Stimulated activated CD4-positive, alpha-beta T cell treated with anti-CD3 and anti-CD28 coated beads, Interleukin-1b, Interleukin-23, amount 100 ng/mL, for 24 hours (primary cell): ENCODE results near the gene BRI3BP.
"Not testable (repeated sequence)": the region's sequence is repeated elsewhere in the genome, so short reads cannot be mapped to it uniquely, and the experiment has no call there.

Experiments
- DNase-seq, 4 experiments: peaks; one replicate each; pipeline ENCODE4 v3.0.0-alpha.2; 2020; ENCODE audit warnings: low read depth in 4 of 4, low spot score in 1 of 4

Gene BRI3BP

DNA sequence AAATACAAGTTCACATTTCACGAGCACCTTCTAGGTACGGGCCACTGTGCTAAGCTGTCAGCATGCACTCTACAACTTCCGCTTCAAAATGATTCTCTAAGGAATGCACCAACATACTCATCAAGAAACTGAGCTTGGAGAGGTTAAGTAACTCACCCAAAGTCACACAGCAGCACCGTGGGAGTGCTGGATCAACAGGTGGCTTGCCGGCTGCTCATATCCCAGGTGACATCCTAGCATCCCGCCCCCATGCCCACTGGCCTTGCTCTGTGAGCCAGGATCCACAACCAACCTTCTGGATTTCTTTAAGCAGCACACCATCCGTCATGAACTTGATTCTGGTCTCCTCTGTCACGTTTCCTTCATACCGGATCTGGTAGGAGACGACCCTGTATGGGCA lies 21.2 kb upstream of the BRI3BP start:
- no peak for DNase-seq

DNA sequence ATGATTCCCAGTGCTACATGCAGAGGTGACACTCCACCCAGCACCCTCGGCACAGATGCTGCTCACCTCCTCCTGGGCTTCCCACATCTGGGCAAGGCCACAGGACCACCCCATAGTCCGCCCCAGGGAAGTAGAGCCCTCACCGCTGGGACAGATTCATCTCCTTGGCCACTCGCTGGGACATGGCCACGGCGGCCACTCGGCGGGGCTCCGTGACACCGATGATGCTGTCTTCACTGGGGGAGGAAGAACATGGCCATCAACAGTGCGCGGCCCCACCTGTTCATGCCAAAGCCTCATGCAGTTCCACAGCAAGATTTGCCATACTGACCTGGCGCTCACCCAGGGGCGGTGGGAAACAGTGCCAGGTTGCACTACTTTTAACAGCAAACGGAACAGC lies 18.2 kb upstream of the BRI3BP start:
- no peak for DNase-seq

DNA sequence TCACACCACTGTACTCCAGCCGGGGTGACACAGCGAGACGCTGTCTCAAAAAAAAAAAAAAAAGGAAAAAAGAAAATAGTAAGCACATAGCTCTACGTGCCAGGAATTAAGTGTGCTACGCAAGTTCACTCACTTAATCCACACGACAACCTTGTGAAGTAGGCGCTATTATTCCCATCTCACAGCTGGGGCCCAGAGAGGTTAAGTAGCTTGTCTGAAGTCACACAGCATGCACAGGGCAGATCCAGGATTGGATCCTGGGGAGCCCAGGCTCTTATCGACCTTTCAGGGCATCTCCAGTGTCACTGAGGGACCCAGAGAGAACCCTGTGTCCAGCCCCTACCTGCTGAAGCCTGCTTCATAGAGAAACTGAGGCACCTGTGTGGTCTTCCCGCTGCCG lies 16.4 kb upstream of the BRI3BP start:
- no peak for DNase-seq

DNA sequence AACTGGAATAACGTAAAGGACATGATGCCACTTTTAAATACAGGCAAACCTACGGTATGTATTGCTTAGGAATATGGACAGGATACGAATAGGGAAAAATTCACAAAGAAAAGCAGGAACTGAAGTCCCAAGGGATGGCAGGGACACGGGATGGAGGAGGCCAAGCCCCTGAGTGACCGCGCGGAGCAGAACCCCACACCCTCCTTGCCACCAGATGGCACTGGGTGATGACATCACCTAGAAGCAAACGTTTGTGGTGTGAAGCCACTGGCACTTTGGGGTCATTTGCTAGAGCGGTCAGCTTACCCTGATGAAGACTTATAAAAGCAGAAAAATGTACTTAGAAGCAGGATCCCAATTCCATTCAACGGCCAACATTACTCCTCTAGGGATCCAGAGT lies 13.9 kb upstream of the BRI3BP start:
- DNase-seq: no peak

DNA sequence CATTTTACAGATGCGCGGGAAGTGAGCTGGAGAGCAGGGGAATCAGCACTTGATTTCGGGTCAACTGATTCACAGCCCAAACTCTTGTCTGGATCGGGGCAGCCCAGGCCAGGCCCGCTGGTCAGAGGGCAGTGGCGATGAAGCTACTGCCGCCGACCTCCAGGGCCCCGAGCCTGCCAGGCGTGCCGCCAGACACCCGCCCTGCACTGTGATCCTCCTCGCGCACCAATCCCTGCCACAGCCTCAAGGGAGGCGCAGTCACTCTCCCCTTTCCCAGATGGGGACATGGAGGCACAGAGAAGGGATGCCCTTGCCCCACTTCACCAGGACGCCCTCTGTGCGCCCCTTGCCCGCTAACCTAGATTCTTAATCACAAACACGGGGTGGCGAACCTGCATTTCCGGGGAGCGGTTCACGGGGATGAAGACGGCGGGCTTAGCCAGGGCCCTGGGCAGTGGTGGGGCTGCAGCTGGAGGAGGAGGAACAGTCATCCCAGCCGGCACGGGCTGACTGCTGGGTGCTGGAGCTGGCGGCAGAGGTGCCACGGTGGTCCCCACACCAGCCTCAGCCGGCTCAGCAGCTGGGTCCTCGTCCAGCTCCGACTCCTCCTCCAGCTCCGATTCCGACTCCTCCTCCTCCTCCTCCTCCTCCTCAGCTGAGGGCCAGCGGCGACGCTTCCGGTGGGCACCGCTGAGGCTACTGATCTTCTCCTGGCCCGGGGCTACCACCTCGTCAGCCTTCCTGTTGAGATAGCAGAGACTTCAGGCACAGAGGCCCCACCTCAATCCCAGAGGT lies 13.2 kb upstream of the BRI3BP start:
- no peak for DNase-seq

DNA sequence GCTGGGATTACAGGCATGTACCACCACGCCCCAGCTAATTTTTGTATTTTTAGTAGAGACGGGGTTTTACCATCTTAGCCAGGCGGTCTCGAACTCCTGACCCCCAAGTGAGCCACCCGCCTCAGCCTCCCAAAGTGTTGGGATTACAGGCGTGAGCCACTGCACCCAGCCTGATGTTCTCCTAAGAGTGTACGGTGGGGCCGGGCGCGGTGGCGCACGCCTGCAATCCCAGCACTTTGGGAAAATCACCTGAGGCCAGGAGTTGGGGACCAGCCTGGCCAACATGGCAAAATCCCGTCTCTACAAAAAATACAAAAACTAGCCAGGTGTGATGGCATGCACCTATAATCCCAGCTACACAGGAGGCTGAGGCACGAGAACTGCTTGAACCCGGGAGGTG lies 6.6 kb upstream of the BRI3BP start:
- not testable (repeated sequence) for DNase-seq

DNA sequence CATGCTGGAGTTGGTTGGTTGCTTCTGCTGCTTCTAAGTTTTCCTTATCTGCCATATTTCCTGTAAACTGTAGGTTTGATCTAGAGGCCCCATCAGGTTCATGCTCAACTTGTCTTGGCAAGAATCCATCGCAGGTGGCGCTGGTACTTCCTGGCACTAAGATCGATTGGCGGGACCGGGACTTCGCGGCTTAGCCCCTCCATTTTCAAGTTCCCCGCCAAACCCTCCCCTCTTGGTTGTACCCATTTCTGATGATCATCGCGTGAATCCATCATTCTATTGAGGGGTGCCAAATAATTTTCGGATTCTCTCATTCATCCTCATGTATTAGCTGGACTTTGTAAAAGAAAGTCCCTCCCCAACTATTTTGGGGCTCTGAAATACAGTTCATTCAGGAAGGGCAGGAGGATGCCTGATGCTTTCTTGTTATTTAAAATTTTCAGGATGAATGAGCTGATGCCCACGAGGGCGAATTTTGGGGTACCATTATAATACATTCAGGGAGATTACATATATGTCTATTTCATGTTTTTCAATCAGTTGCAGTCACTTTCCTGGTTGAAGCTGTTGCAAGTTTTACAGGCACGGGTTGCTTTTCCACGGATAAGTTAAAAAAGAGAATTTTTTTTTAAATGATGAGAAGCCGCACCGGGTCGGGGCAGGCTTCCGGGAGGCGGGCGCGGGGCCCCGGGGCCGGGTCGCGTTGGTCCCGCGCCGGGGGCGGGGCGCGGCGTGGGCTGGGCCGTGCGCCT lies 395 bp upstream of the BRI3BP start:
- peak; percentile 57 to 78 (median 68) for DNase-seq

DNA sequence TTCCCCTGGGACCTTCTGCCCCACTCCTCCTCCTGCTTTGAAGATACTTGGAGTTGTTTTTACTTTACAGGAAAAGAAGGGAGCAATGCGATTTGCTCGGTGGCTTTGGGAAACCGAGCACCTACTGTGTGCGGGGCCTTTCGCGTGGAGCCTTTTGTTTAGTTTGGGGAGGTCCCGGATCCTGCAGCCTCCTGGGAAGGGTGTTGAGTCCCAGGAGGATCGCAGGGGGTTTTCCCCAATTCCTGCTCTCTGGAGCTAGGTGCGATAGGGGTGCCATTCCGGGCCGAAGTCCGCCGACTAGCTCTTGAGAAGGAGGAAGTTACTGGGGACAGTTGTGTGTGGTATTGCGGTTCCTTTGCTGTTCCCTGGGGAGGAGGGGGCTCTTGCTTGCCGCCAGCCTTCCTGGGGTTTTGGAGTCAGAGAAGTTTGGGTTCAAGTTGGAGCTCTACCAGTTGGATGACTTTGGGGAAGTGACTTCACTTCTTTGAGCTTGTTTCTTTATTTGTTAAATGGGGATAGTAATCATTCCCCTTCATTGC lies 1.1 kb downstream of the BRI3BP start:
- no peak for DNase-seq

DNA sequence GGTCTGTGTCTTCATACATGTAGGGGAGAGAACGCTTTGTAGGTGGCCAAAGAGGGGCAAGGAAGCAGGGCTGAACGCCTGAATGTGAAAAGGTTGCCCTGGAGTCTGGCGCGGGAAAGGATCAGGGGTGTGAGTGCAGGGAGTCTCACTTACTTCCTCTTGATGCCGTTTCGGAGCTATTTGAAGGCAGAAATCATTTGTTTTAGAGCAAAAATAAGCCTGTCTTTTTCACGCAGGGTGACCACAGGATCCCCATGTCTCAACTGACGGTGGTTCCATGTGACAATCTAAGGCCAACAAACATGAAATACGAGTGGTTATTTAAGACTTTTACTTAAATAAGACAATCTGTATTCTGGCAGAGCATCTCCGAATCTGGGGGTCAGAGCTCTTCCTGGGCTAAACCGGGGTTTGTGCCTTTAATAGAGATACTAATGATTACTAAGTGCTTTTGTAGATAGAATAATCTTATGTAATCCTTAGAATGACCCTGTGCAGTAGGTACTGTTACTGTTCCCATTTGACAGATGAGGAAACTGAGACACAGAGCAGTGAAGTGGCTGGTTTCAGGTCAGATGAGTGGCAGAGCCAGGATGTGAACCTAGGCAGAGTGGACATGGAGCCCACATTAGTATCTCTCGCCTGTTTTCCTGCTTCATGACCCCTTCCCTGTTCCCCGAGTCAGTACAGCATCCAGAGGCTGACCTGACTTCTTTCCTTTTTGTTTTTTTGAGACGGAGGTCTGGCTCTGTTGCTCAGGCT lies 1.9 kb downstream of the BRI3BP start:
- DNase-seq: no peak

DNA sequence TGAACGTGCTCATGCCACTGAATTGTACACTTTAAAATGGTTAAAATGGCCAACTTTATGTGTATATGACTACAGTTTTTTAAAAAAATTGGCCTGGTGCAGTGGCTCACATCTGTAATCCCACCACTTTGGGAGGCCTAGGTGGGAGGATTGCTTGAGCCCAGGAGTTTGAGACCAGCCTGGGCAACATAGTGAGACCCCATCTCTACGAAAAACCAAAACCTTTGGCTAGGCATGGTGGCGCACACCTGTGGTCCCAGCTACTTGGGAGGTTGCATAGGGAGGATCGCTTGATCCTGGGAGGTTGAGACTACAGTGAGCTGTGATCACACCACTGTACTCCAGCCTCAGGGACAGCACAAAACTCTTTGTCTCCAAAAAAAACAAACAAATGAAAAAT lies 5.3 kb downstream of the BRI3BP start:
- no peak for DNase-seq

DNA sequence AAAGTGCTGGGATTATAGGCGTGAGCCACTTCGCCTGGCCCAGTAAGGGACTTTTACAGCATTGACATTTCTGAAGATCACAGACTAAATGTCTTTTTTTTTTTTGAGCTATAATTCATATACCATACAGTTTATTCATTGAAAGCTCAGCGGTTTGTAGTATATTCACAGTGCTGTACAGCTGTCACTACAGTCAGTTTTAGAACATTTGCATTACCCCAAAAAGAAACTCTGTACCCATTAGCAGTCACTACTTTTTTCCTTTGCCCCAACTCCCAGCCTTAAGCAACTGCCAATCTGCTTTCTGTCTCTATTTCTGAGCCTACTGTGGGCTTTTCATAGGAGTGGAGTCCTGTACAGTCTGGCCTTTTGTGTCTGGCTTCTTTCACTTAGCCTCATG lies 8.2 kb downstream of the BRI3BP start:
- no peak for DNase-seq

DNA sequence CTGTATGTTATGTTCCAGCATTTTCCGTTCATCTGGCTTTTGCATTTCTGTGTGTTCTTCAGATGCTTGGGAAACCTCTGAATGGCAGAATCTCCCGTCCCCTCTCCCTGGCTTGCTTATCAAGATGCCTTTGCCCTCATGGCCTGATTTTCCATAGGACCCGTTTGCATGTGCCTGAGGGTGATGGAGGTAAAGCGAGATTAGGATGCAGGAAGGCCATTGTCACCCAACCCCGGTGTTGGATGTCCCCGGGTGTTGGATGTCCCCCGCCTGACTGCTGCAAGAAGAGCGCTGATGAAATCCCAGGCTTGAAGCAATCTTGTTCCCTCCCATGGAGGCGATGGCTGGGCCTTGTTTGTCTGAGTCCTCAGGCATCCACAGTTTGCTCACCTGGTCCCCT lies 9.6 kb downstream of the BRI3BP start:
- no peak for DNase-seq

DNA sequence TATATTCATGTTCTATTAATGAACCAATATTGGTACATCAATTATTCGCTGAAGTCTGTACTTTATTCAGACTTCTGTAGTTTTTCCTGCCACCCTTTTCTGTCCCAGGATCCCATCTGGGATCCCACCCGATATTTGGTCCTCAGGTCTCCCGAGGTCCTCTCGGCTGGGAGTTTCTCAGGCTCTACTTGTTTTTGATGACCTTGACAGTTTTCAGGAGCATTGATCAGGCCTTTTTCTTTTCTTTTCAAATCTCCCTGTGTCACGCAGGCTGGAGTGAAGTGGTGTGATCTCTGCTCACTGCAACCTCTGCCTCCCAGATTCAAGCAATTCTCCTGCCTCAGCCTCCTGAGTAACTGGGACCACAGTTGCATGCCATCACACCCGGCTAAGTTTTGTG lies 11.2 kb downstream of the BRI3BP start:
- DNase-seq: no peak

DNA sequence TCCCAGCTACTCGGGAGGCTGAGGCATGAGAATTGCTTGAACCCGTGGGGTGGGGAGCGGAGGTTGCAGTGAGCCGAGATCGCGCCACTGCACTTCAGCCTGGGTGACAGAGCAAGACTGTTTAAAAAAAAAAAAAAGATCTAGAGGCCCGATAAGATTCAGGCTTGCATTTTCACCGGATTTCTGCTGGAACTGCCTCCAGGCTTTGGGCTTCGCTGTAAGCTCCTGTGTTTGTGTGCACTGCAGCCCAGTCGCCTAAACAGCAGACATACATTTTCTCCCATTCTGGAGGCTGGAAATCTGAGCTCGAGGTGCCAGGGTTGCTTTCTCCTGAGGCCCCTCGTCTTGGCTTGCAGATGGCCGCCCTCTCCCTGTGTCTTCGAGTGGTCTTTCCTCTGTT lies 12.2 kb downstream of the BRI3BP start:
- DNase-seq: no peak

DNA sequence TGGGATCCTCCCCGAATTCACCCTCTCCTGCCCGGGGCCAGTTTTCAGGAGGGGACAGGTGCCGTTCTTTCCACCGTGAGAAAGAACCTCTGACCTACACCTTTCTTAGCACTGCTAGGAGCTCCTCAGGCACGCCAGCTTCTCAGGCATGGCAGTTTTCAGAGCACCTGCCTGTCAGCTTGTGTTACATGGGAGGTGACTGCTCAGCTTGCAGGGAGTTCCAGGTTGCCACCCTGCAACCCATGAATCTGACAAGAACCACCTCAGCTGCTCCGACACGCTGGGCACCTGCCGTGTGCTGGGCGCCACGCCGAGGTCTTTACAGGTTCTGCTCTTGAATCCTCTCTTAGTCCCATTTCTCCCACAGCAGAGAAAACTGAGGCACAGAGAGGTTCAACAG lies 12.9 kb downstream of the BRI3BP start:
- no peak for DNase-seq

DNA sequence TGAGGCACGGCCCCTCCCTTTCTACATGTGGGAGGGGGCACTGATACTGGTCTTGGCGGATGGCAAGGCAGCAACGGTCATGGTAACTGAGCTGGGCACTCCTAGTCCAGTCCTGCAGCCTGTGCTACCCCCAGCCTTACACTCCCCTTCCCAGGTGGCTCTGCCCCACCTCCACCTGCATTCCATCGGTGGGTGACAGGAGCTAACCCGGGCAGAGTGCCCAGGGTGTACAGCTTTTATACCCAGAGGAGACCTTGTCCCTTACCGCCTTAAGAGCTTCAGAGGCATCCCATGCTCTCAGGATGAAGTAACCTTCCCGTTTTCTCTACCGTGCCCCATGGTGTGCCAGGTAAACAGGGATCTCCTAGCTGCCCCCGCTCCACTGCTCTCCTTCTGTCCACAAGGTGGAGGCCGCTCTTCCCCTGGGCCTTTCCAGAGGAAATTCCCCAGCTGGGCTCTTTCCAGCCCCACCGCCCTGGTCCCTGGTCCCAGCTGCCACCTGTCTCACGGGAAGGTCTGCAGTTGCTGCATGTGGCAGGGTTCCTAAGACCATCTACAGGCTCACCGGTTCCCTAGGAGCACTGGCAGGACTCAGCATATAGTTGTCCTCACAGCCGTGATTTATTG lies 20.5 kb downstream of the BRI3BP start:
- DNase-seq: no peak

DNA sequence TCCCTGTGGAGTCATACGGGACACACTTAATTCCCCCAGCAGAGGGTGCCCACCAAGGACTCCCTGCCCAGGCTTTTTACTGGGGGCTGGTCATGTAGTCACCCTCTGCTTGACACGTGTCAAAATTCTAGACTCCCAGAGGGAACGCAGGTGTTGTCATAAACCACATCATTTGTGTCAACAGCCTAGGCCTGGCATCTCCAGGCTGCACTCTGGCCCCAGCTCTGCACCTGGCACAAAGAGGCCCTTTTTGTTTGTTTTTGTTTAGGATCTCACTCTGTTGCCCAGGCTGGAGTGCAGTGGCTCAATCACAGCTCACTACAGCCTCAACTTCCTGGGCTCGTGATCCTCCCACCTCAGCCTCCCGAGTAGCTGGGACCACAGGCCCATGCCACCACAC lies 21.1 kb downstream of the BRI3BP start:
- DNase-seq: no peak

DNA sequence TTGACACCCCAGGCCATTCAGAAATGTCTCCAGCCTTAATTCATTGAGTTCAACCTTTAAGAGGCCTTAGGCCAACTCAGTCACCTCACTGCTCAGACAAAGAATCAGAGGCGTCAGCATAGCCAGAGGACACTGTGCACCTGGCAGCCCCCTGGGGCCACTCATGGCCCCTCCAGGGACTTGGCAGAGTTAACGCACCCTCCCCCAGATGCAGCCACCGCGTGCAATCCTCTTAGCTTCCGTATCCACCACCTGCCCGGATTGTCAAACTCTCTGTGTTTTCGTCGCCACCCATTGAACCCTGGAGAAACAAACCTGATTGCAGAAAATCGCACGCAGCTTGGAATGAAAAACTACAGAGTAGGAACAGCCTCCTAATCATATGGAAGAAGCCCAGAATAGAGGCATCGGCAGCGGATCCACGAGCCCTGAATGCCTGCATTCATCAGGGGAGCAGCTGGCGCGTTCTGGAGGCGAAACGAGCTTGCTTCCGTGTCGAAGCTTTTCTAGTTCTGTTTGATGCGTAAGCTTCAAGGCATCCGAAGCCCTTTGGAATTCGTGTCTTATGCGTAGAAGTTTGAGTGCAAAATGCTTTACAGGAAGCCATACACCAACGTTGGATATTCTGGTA lies 22.4 kb downstream of the BRI3BP start:
- no peak for DNase-seq

DNA sequence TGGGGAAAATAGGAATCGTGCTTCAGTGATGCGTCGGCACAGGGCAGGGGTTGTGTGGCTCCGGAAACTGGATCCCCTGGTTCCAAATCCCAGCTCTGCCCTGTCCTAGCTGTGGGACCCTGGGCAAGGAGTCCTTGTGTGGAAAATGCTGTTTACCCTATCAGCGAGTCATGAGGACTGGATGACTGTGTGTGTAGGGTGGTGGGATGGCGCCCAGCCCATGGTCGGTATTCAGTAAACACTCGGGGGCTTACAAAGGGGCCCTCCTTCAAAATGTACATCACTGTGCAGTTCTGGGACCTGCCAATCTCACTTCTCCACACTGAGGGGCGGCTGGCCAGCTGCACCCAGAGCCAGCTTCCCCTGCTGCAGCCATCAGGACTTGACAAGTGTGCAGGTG lies 24.4 kb downstream of the BRI3BP start:
- DNase-seq: no peak

DNA sequence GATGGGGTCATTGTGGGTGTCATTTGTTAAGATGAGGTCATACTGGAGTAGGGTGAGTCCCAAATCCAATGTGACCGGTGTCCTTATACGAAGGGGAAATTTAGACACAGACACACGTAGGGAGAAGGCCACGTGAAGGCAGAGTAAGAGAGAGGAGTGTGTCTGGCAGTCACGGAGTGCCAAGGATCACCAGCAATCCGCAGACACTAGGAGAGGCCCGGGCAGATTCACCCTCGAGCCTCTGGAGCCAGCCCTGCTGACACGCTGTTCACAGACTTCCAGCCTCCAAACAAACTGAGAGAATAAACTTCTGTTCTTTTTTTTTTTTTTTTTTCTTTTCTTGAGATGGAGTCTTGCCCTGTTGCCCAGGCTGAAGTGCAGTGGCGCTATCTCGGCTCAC lies 24.9 kb downstream of the BRI3BP start:
- no peak for DNase-seq

DNA sequence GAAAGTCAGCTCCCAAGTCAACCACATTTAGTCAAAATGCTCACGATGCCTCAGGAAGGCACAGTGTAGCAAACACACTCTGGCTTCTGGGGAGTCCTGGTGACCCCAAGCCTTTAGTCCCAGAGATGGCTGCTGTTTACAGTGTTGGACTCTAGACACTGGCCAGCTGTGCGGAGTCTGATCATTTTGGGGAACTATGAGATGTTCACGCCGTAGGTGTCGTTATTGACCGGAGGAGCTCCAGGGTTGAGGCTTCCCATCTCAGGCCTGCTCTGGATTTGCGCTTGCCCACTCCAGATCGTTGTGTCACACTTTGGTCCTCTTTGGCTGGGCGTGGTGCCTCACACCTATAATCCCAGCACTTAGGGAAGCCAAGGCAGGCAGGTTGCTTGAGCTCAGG lies 27.7 kb downstream of the BRI3BP start:
- no peak for DNase-seq
